GM18858 (cell line): ENCODE results near the gene PEF1.

Experiments
- ATAC-seq: cut with Tn5 transposase; IDR thresholded peaks from one replicate; pipeline ENCODE4 v1.9.1; 2021; ENCODE audit not compliant: unreplicated experiment

The PEF1 gene

GRCh38 chr1:31644560-31645273 lies at the start of gene PEF1:
PEF1 (minus strand) TSS chr1:31644876; CDS start chr1:31644864, 12 bp downstream.
- ATAC-seq: peak; percentile 56

- no peak for ATAC-seq
Observed at GRCh38 chr1:31693231-31693630, 48.6 kb upstream of the PEF1 start.

GRCh38 chr1:31691951-31692350 lies 47.3 kb upstream of the PEF1 start:
- no peak for ATAC-seq

GRCh38 chr1:31691446-31691845 lies 46.8 kb upstream of the PEF1 start:
- ATAC-seq: no peak

- no peak for ATAC-seq
Observed at GRCh38 chr1:31690921-31691320, 46.2 kb upstream of the PEF1 start.

GRCh38 chr1:31689854-31690253 lies 45.2 kb upstream of the PEF1 start:
- ATAC-seq: no peak

- ATAC-seq: no peak
Observed at GRCh38 chr1:31689379-31689778, 44.7 kb upstream of the PEF1 start.

GRCh38 chr1:31688233-31688918 lies 43.7 kb upstream of the PEF1 start:
- no peak for ATAC-seq

- ATAC-seq: no peak
Observed at GRCh38 chr1:31687601-31688000, 42.9 kb upstream of the PEF1 start.

GRCh38 chr1:31685795-31686194 lies 41.1 kb upstream of the PEF1 start:
- ATAC-seq: no peak

GRCh38 chr1:31683997-31684396 lies 39.3 kb upstream of the PEF1 start:
- no peak for ATAC-seq

GRCh38 chr1:31681415-31681814 lies 36.7 kb upstream of the PEF1 start:
- ATAC-seq: no peak

- ATAC-seq: no peak
Observed at GRCh38 chr1:31679676-31680230, 35.1 kb upstream of the PEF1 start.

GRCh38 chr1:31679091-31679490 lies 34.4 kb upstream of the PEF1 start:
- no peak for ATAC-seq

- no peak for ATAC-seq
Observed at GRCh38 chr1:31678681-31679080, 34.0 kb upstream of the PEF1 start.

GRCh38 chr1:31677949-31678348 lies 33.3 kb upstream of the PEF1 start:
- no peak for ATAC-seq

- no peak for ATAC-seq
Observed at GRCh38 chr1:31677401-31677800, 32.7 kb upstream of the PEF1 start.

- no peak for ATAC-seq
Observed at GRCh38 chr1:31675756-31676155, 31.1 kb upstream of the PEF1 start.

- no peak for ATAC-seq
Observed at GRCh38 chr1:31675161-31675560, 30.5 kb upstream of the PEF1 start.

GRCh38 chr1:31674626-31675025 lies 29.9 kb upstream of the PEF1 start:
- ATAC-seq: no peak

GRCh38 chr1:31673433-31673832 lies 28.8 kb upstream of the PEF1 start:
- no peak for ATAC-seq

GRCh38 chr1:31672986-31673385 lies 28.3 kb upstream of the PEF1 start:
- ATAC-seq: no peak
